M059J (cell line): ENCODE measurements around the gene GIPR. TPM values are rescaled to one million over a fixed set of nuclear protein-coding genes. Genes with fewer than 3 reads are reported as not detected.

ENCODE experiments used
- DNase-seq: peaks from one replicate; pipeline ENCODE4 v3.0.0-alpha.2; 2012; ENCODE audit warnings: low read depth
- total RNA-seq: library from RNA; depleted of rRNA; stranded (reverse); fragments of >200 nt; shearing (Covaris generic); gene quantifications from 2 replicates; pipeline ENCODE4 v1.2.3, GENCODE V29; 2014; rRNA removed

Gene GIPR
- total RNA-seq, 1 experiment from 2014 or later = 0.32 TPM

DNA sequence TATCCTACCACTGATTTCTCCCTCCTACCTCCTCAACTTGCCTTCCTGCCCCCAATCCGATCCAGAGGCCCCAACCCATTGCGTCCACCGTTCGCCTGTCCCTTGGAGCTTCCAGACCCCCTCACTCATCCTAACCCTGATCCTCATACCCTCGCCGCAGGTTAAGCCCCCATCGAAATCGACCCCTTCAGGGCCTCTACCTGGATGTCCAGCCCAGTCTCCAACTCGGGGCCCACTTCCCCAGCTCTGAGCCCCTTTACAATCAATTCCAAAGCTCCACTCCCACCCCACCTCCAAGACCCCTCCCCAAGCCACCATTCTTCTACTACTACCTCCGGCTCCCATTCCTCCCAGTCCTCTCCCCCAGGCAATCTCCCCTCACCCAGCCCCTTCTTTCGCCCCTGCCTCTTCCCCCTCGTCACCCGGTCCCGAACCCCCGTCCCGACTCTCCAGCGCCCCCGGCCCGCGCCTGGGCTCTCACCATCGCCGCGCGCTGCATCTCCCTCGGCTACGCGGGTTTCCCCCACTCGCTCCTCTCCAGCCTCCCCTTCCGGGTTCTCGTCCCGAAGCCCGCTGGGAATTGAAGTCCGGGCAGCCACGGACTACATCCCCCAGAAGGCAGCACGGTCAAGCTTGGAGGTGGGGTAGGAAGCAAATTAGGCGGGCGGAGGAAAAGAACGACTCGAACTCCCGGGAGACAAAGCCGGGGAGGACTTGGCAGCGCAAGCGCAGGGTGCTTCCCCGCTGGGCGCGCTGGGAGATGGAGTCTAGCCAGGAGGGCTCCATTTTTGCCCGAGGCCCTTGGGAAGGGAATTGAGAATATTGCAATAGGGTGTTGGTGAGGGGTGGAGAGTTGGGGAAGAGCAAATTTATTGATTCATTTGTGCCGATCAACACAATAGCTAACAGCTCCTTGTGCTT, 62.6 kb downstream of the GIPR start, which contains the start of gene FBXO46:
Gene FBXO46 (minus strand): TSS at position 529 of the 921 bp plus-strand sequence. CDS start 17,401 bp downstream, outside the sequence.
- DNase-seq = peak; percentile 99

Other genes starting within 250 kb of the GIPR start
- 78.1 and 87.7 TPM in 2 replicates for gene ERCC1, start 244.3 kb upstream of the GIPR start, total RNA-seq
- 4.3 and 5.5 TPM in 2 replicates for gene FOSB, start 200.2 kb upstream of the GIPR start, total RNA-seq
- gene RTN2, start 171.2 kb upstream of the GIPR start, total RNA-seq = 3.5 and 4.2 TPM in 2 replicates
- 0.64 TPM in 1 of 2 replicates, not detected in the other for gene PPM1N, start 169.8 kb upstream of the GIPR start, total RNA-seq
- gene VASP, start 160.7 kb upstream of the GIPR start, total RNA-seq = 91.6 and 97.7 TPM in 2 replicates
- gene OPA3, start 83.4 kb upstream of the GIPR start, total RNA-seq = 8.7 and 20.2 TPM in 2 replicates
- 0.02 TPM in 1 of 2 replicates, not detected in the other for gene GPR4, start 66.0 kb upstream of the GIPR start, total RNA-seq
- gene EML2, start 28.8 kb upstream of the GIPR start, total RNA-seq = 8.9 and 12.7 TPM in 2 replicates
- 294 and 342 TPM in 2 replicates for gene SNRPD2, start 23.7 kb downstream of the GIPR start, total RNA-seq
- gene QPCTL, start 24.4 kb downstream of the GIPR start, total RNA-seq = 12.8 and 25.3 TPM in 2 replicates
- 4.4 and 6.9 TPM in 2 replicates for gene FBXO46, start 62.7 kb downstream of the GIPR start, total RNA-seq
- 0.25 TPM in 1 of 2 replicates, not detected in the other for gene MEIOSIN, start 65.2 kb downstream of the GIPR start, total RNA-seq
- 8.7 and 14.8 TPM in 2 replicates for gene SIX5, start 101.0 kb downstream of the GIPR start, total RNA-seq
- 22.7 and 40.4 TPM in 2 replicates for gene DMPK, start 114.3 kb downstream of the GIPR start, total RNA-seq
- gene DMWD, start 124.6 kb downstream of the GIPR start, total RNA-seq = 16.0 and 38.2 TPM in 2 replicates
- not detected in 2 replicates for gene RSPH6A, start 147.1 kb downstream of the GIPR start, total RNA-seq
- 35.9 and 36.5 TPM in 2 replicates for gene SYMPK, start 194.9 kb downstream of the GIPR start, total RNA-seq
- gene FOXA3, start 196.1 kb downstream of the GIPR start, total RNA-seq = 0.27 TPM in 1 of 2 replicates, not detected in the other
- gene IRF2BP1, start 217.9 kb downstream of the GIPR start, total RNA-seq = 10.7 and 29.4 TPM in 2 replicates
- gene MYPOP, start 234.4 kb downstream of the GIPR start, total RNA-seq = 1.0 and 4.7 TPM in 2 replicates
- not detected in 2 replicates for gene NANOS2, start 246.6 kb downstream of the GIPR start, total RNA-seq